H9 (cell line): ENCODE results near the gene SPECC1L. TPM values are rescaled to one million over a fixed set of nuclear protein-coding genes. Genes with fewer than 3 reads are reported as not detected.

ENCODE experiments used
- DNase-seq: peaks from one replicate; pipeline ENCODE4 v3.0.0-alpha.2; 2017
- H2AFZ ChIP-seq: one replicate; pipeline ENCODE4 v1.6.1; 2013; ENCODE audit warnings: mild to moderate bottlenecking, low read length, control low read depth, moderate library complexity
- H2AK5ac ChIP-seq: 2 replicates; pipeline ENCODE4 v1.6.1; 2013; ENCODE audit warnings: low read length, control low read depth, mixed read lengths; ENCODE audit not compliant: insufficient read length
- H2BK120ac ChIP-seq: one replicate; pipeline ENCODE4 v1.6.1; 2013; ENCODE audit warnings: low read depth, mild to moderate bottlenecking, low read length, control low read depth, inconsistent platforms; ENCODE audit not compliant: poor library complexity, severe bottlenecking
- H2BK12ac ChIP-seq: 2 replicates; pipeline ENCODE4 v1.6.1; 2013; ENCODE audit warnings: low read length, control low read depth, mixed read lengths, low read depth; ENCODE audit not compliant: insufficient read length
- H2BK15ac ChIP-seq: 2 replicates; pipeline ENCODE4 v1.6.1; 2013; ENCODE audit warnings: low read depth, low read length, control low read depth
- H2BK20ac ChIP-seq: one replicate; pipeline ENCODE4 v1.6.1; 2013; ENCODE audit warnings: low read depth, mild to moderate bottlenecking, low read length, control low read depth, inconsistent platforms; ENCODE audit not compliant: poor library complexity, severe bottlenecking
- H2BK5ac ChIP-seq: 2 replicates; pipeline ENCODE4 v1.6.1; 2013; ENCODE audit warnings: low read length, control low read depth, mixed read lengths; ENCODE audit not compliant: insufficient read length
- H3K14ac ChIP-seq: 2 replicates; pipeline ENCODE4 v1.6.1; 2013; ENCODE audit warnings: low read length, control low read depth; ENCODE audit not compliant: insufficient read depth
- H3K18ac ChIP-seq: 2 replicates; pipeline ENCODE4 v1.6.1; 2013; ENCODE audit warnings: low read depth, mild to moderate bottlenecking, mixed read lengths, low read length, control low read depth; ENCODE audit not compliant: insufficient read length
- H3K23ac ChIP-seq: 2 replicates; pipeline ENCODE4 v1.6.1; 2013; ENCODE audit warnings: low read length, control low read depth, mixed read lengths, low read depth; ENCODE audit not compliant: insufficient read length
- H3K23me2 ChIP-seq: 2 replicates; pipeline ENCODE4 v1.6.1; 2013; ENCODE audit warnings: low read depth, mild to moderate bottlenecking, mixed read lengths, low read length, control low read depth; ENCODE audit not compliant: insufficient read length, poor library complexity, severe bottlenecking
- H3K27ac ChIP-seq: 2 replicates; pipeline ENCODE4 v1.5.1; 2013; ENCODE audit warnings: low read length, control low read depth, mixed read lengths, low read depth; ENCODE audit not compliant: insufficient read length
- H3K27me3 ChIP-seq: 2 replicates; pipeline ENCODE4 v1.6.1; 2013; ENCODE audit warnings: low read length, control low read depth, inconsistent platforms; ENCODE audit not compliant: insufficient read depth
- H3K4ac ChIP-seq: 2 replicates; pipeline ENCODE4 v1.6.1; 2013; ENCODE audit warnings: low read depth, mild to moderate bottlenecking, control low read depth, inconsistent platforms, low read length, moderate library complexity
- H3K4me1 ChIP-seq: 2 replicates; pipeline ENCODE4 v1.6.1; 2013; ENCODE audit warnings: low read length, control low read depth, inconsistent platforms; ENCODE audit not compliant: insufficient read depth
- H3K4me2 ChIP-seq: 2 replicates; pipeline ENCODE4 v1.6.1; 2013; ENCODE audit warnings: low read length, control low read depth, mixed read lengths; ENCODE audit not compliant: insufficient read length, insufficient read depth
- H3K56ac ChIP-seq: 2 replicates; pipeline ENCODE4 v1.6.1; 2013; ENCODE audit warnings: low read depth, mild to moderate bottlenecking, mixed read lengths, low read length, control low read depth; ENCODE audit not compliant: insufficient read length
- H3K79me1 ChIP-seq: 2 replicates; pipeline ENCODE4 v1.6.1; 2013; ENCODE audit warnings: low read depth, mild to moderate bottlenecking, moderate library complexity, low read length, control low read depth, inconsistent platforms; ENCODE audit not compliant: insufficient read depth, poor library complexity, severe bottlenecking
- H3K79me2 ChIP-seq: 2 replicates; pipeline ENCODE4 v1.6.1; 2013; ENCODE audit warnings: low read length, control low read depth, inconsistent platforms; ENCODE audit not compliant: insufficient read depth
- H3K9ac ChIP-seq: 2 replicates; pipeline ENCODE4 v1.6.1; 2013; ENCODE audit warnings: low read length, control low read depth, mixed read lengths; ENCODE audit not compliant: insufficient read length; ENCODE audit errors: extremely low read depth
- H3K9me3 ChIP-seq: one replicate; pipeline ENCODE4 v1.6.1; 2013; ENCODE audit warnings: low read depth, low read length, inconsistent platforms; ENCODE audit not compliant: control insufficient read depth
- H3T11ph ChIP-seq: one replicate; pipeline ENCODE4 v1.6.1; 2013; ENCODE audit warnings: mild to moderate bottlenecking, low read length, control low read depth, inconsistent platforms
- H4K20me1 ChIP-seq: one replicate; pipeline ENCODE4 v1.6.1; 2013; ENCODE audit not compliant: control insufficient read depth, insufficient read length, insufficient read depth
- H4K5ac ChIP-seq: 2 replicates; pipeline ENCODE4 v1.6.1; 2013; ENCODE audit warnings: low read depth, mild to moderate bottlenecking, mixed read lengths, low read length, control low read depth; ENCODE audit not compliant: insufficient read length
- H4K8ac ChIP-seq: replicated peaks from 2 replicates; pipeline ENCODE4 v1.6.1; 2013; ENCODE audit warnings: low read length, control low read depth, mixed read lengths, low read depth; ENCODE audit not compliant: insufficient read length
- H4K91ac ChIP-seq: 2 replicates; pipeline ENCODE4 v1.6.1; 2013; ENCODE audit warnings: low read depth, mild to moderate bottlenecking, moderate library complexity, mixed read lengths, low read length, control low read depth; ENCODE audit not compliant: insufficient read length
- H3K27ac Mint-ChIP-seq, 3 experiments: 2 replicates in 2 of 3; 3 replicates in 1 of 3; pipeline ENCODE4 v1.8.0; 2020 to 2021; ENCODE audit warnings: mixed read lengths in 3 of 3, mild to moderate bottlenecking in 1 of 3, moderate library complexity in 1 of 3
- H3K27me3 Mint-ChIP-seq: 2 replicates; pipeline ENCODE4 v1.8.0; 2021; ENCODE audit warnings: low read depth, mild to moderate bottlenecking, moderate library complexity, mixed read lengths
- H3K36me3 Mint-ChIP-seq, 3 experiments: 2 replicates in 2 of 3; 3 replicates in 1 of 3; pipeline ENCODE4 v1.8.0; 2020 to 2021; ENCODE audit warnings: low read depth in 3 of 3, mixed read lengths in 3 of 3; ENCODE audit not compliant: insufficient read depth in 1 of 3
- H3K4me1 Mint-ChIP-seq, 2 experiments: 2 replicates each; pipeline ENCODE4 v1.8.0; 2020; ENCODE audit warnings: mixed read lengths in 2 of 2
- H3K4me3 Mint-ChIP-seq, 2 experiments: 2 replicates in 1 of 2; 3 replicates in 1 of 2; pipeline ENCODE4 v1.8.0; 2020 to 2021; ENCODE audit warnings: mild to moderate bottlenecking in 2 of 2, mixed read lengths in 2 of 2, moderate library complexity in 1 of 2
- H3K9me3 Mint-ChIP-seq, 2 experiments: 2 replicates in 1 of 2; 3 replicates in 1 of 2; pipeline ENCODE4 v1.8.0; 2020; ENCODE audit warnings: mild to moderate bottlenecking in 2 of 2, mixed read lengths in 2 of 2, moderate library complexity in 1 of 2
- WGBS: extraction: QIAGEN DNeasy Blood & Tissue Kit; methylation state at CpG from one replicate; pipeline ENCODE4 v1.1.7; 2013; ENCODE audit warnings: missing lambda C conversion rate, low lambda C conversion rate, mixed read lengths; ENCODE audit not compliant: insufficient read length; ENCODE audit errors: extremely low coverage; 5-methylcytosine and 5-hydroxymethylcytosine counted together
- total RNA-seq: library from RNA; stranded (reverse); gene quantifications from 2 replicates; pipeline ENCODE4 v1.2.1, GENCODE V29; 2021
- TF ChIP-seq, protein P1 (sequence below): fragments of 200-600 bp; sonication (generic); conservative IDR thresholded peaks from 3 replicates; pipeline ENCODE4 v1.8.0; 2021; ENCODE audit warnings: antibody characterized with exemption, mild to moderate bottlenecking

SPECC1L gene
- total RNA-seq, 1 experiment from 2014 or later: 57.1 TPM

DNA sequence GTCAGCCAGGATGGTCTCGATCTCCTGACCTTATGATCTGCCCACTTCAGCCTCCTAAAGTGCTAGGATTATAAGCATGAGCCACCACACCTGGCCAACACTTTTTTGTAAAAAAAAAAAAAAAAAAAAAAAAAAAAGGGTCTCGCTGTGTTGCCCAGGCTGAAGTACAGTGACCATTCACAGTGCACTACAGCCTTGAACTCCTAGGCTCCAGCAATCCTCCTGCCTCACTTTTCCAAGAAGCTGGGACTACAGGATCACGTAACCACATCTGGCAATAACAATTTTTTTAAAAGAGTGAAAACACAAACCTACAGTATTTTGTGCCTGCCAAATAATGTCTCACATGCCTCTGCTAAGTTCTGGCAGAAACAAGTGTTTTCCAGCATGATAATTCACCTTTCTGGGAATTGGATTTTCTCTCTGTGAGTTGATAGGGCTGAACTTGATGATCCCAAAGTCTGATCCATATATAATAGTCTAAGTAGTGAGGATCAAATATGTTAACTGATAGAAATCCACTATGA, 187.3 kb downstream of the SPECC1L start:
- no peak overlapping the region for H3K9ac ChIP-seq
- no peaks in the 10 kb centered on the region for H3K79me2 ChIP-seq
- H3K27ac ChIP-seq: no peak overlapping the region
- no peak overlapping the region for H3K18ac ChIP-seq
- no peak overlapping the region for H2AK5ac ChIP-seq
- Mint-ChIP-seq H3K9me3 (no peaks in the 10 kb centered on the region), H3K27me3 (peaks cover 6% of the 10 kb centered on the region; the same call in 1 of the 2 replicates), H3K27ac (no peak overlapping the region), H3K4me1 (peaks cover 10 to 11% of the 10 kb centered on the region in 2 experiments), H3K4me3 (no peak overlapping the region), H3K36me3 (no peaks in the 10 kb centered on the region)
- H3K4me2 ChIP-seq: no peak overlapping the region
- H2BK15ac ChIP-seq: no peak overlapping the region
- no peak overlapping the region for H3K4ac ChIP-seq
- no peak overlapping the region for H2BK5ac ChIP-seq
- no peak for DNase-seq
- no peak overlapping the region for H2AFZ ChIP-seq
- TF ChIP-seq, protein P1, sequence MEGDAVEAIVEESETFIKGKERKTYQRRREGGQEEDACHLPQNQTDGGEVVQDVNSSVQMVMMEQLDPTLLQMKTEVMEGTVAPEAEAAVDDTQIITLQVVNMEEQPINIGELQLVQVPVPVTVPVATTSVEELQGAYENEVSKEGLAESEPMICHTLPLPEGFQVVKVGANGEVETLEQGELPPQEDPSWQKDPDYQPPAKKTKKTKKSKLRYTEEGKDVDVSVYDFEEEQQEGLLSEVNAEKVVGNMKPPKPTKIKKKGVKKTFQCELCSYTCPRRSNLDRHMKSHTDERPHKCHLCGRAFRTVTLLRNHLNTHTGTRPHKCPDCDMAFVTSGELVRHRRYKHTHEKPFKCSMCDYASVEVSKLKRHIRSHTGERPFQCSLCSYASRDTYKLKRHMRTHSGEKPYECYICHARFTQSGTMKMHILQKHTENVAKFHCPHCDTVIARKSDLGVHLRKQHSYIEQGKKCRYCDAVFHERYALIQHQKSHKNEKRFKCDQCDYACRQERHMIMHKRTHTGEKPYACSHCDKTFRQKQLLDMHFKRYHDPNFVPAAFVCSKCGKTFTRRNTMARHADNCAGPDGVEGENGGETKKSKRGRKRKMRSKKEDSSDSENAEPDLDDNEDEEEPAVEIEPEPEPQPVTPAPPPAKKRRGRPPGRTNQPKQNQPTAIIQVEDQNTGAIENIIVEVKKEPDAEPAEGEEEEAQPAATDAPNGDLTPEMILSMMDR: no peak
- WGBS: no CpG with 5 or more reads among the region's 3 CpGs
- H4K8ac ChIP-seq: no peak overlapping the region
- H2BK12ac ChIP-seq: no peak overlapping the region
- H3K4me1 ChIP-seq: peaks cover 4% of the 10 kb centered on the region; the same call in 1 of the 2 replicates
- no peak overlapping the region for H3K14ac ChIP-seq
- no peaks in the 10 kb centered on the region for H3K27me3 ChIP-seq
- no peak overlapping the region for H3K56ac ChIP-seq
- H2BK20ac ChIP-seq: no peak overlapping the region
- no peak overlapping the region for H3K23ac ChIP-seq
- H3K79me1 ChIP-seq: no peaks in the 10 kb centered on the region
- H2BK120ac ChIP-seq: no peak overlapping the region
- no peaks in the 10 kb centered on the region for H3K23me2 ChIP-seq
- H3K9me3 ChIP-seq: no peaks in the 10 kb centered on the region
- no peak overlapping the region for H4K5ac ChIP-seq
- H4K20me1 ChIP-seq: no peaks in the 10 kb centered on the region
- no peak overlapping the region for H3T11ph ChIP-seq
- no peak overlapping the region for H4K91ac ChIP-seq
